ENCODE measurements around the gene FNDC3B. TPM values are rescaled to one million over a fixed set of nuclear protein-coding genes. Genes with fewer than 3 reads are reported as not detected.

The FNDC3B gene
- total and polyA plus RNA-seq, 2 of the 8 experiments (the other 6 are each of a cell fraction or from before 2014, with no cell fraction given): 14.1 to 44.4 TPM

- TF ChIP-seq, protein P1, sequence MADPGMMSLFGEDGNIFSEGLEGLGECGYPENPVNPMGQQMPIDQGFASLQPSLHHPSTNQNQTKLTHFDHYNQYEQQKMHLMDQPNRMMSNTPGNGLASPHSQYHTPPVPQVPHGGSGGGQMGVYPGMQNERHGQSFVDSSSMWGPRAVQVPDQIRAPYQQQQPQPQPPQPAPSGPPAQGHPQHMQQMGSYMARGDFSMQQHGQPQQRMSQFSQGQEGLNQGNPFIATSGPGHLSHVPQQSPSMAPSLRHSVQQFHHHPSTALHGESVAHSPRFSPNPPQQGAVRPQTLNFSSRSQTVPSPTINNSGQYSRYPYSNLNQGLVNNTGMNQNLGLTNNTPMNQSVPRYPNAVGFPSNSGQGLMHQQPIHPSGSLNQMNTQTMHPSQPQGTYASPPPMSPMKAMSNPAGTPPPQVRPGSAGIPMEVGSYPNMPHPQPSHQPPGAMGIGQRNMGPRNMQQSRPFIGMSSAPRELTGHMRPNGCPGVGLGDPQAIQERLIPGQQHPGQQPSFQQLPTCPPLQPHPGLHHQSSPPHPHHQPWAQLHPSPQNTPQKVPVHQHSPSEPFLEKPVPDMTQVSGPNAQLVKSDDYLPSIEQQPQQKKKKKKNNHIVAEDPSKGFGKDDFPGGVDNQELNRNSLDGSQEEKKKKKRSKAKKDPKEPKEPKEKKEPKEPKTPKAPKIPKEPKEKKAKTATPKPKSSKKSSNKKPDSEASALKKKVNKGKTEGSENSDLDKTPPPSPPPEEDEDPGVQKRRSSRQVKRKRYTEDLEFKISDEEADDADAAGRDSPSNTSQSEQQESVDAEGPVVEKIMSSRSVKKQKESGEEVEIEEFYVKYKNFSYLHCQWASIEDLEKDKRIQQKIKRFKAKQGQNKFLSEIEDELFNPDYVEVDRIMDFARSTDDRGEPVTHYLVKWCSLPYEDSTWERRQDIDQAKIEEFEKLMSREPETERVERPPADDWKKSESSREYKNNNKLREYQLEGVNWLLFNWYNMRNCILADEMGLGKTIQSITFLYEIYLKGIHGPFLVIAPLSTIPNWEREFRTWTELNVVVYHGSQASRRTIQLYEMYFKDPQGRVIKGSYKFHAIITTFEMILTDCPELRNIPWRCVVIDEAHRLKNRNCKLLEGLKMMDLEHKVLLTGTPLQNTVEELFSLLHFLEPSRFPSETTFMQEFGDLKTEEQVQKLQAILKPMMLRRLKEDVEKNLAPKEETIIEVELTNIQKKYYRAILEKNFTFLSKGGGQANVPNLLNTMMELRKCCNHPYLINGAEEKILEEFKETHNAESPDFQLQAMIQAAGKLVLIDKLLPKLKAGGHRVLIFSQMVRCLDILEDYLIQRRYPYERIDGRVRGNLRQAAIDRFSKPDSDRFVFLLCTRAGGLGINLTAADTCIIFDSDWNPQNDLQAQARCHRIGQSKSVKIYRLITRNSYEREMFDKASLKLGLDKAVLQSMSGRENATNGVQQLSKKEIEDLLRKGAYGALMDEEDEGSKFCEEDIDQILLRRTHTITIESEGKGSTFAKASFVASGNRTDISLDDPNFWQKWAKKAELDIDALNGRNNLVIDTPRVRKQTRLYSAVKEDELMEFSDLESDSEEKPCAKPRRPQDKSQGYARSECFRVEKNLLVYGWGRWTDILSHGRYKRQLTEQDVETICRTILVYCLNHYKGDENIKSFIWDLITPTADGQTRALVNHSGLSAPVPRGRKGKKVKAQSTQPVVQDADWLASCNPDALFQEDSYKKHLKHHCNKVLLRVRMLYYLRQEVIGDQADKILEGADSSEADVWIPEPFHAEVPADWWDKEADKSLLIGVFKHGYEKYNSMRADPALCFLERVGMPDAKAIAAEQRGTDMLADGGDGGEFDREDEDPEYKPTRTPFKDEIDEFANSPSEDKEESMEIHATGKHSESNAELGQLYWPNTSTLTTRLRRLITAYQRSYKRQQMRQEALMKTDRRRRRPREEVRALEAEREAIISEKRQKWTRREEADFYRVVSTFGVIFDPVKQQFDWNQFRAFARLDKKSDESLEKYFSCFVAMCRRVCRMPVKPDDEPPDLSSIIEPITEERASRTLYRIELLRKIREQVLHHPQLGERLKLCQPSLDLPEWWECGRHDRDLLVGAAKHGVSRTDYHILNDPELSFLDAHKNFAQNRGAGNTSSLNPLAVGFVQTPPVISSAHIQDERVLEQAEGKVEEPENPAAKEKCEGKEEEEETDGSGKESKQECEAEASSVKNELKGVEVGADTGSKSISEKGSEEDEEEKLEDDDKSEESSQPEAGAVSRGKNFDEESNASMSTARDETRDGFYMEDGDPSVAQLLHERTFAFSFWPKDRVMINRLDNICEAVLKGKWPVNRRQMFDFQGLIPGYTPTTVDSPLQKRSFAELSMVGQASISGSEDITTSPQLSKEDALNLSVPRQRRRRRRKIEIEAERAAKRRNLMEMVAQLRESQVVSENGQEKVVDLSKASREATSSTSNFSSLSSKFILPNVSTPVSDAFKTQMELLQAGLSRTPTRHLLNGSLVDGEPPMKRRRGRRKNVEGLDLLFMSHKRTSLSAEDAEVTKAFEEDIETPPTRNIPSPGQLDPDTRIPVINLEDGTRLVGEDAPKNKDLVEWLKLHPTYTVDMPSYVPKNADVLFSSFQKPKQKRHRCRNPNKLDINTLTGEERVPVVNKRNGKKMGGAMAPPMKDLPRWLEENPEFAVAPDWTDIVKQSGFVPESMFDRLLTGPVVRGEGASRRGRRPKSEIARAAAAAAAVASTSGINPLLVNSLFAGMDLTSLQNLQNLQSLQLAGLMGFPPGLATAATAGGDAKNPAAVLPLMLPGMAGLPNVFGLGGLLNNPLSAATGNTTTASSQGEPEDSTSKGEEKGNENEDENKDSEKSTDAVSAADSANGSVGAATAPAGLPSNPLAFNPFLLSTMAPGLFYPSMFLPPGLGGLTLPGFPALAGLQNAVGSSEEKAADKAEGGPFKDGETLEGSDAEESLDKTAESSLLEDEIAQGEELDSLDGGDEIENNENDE (IDR thresholded peaks at IDR 0.05; ENCODE audit: insufficient replicate concordance, low read length): no peak
Measured at GRCh38 chr3:172063456-172064432, 24.4 kb downstream of the FNDC3B start (continued).
